Measurements from ENCODE around the gene ECM2. TPM values are rescaled to one million over a fixed set of nuclear protein-coding genes. Genes with fewer than 3 reads are reported as not detected.

Gene ECM2
- total RNA-seq, 1 experiment from 2014 or later: not detected

DNA sequence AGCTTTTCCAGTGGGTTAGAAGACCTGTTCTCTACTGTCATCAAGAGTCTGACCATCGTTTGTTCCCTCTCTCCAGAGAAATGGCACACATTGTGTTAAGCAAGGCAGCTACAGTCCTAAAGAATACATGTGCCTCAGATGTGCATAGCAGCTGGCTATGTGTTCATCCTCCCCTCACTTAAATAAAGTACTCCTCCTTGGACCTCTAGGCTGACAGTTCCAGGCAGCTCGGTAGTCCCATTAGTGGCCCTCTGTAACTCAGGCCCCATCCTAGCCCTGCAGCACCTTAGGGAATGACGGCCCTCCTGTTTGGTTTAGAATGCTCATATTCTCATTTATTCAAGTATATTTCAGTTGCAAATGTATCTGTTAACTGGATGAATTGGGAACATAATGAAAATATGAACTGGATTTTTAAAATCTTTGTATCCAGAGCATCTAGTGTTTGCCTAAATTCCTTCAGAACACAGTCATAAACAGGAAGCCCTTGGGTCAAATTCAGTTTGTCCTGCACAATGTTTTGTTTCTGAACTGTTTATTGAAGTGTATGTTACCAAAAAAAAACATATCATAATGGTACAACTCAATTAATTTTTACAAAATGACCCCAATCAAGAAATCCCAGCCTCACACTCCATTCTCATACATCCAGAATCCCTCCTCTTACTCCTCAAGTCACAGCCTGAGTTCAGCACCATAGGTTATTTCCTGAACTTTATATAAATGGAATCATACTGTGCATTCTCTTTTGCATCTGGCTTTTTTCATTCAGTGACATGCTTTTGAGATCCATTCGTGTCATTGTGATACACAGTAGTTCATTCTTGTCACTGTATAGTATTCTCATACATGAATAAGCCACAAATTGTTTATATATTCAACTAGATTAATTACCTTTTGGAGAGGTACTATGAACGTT is 51.9 kb downstream of the ECM2 start:
- BruUV-seq (replicated peaks): no TSS peak
- Histone ChIP-seq H3K4me1 (ENCODE audit: control insufficient read depth in 1 of 2, insufficient read depth in 2 of 2, low read length in 2 of 2) (peaks cover 0 to 14% of the 10 kb centered on the region in 2 experiments; a peak in 2 of 4 replicates), H3K9me3 (ENCODE audit: control insufficient read depth in 1 of 2, insufficient read depth in 1 of 2, low read depth in 1 of 2, low read length in 2 of 2) (no peaks in the 10 kb centered on the region), H4K20me1 (ENCODE audit: insufficient read depth) (no peaks in the 10 kb centered on the region), H2AFZ (ENCODE audit: low read depth, low read length, poor library complexity, severe bottlenecking) (no peak overlapping the region), H3K4me3 (replicated peaks in 1 of 2; ENCODE audit: low read depth in 1 of 2, low read length in 2 of 2) (no peak overlapping the region), H3K9me2 (ENCODE audit: insufficient read depth) (no peaks in the 10 kb centered on the region), H3K36me3 (ENCODE audit: control insufficient read depth in 1 of 2, insufficient read depth in 2 of 2, low read length in 2 of 2) (no peaks in the 10 kb centered on the region), H3K27ac (ENCODE audit: low read depth, low read length) (no peak overlapping the region), H3K79me2 (ENCODE audit: insufficient read depth, low read length) (no peaks in the 10 kb centered on the region), H3K9ac (ENCODE audit: low read length) (no peak overlapping the region), H3K27me3 (ENCODE audit: insufficient read depth, low read length) (no peaks in the 10 kb centered on the region), H3K4me2 (ENCODE audit: low read length) (no peak overlapping the region)
- no peak for TF ChIP-seq POLR2AphosphoS5 (IDR thresholded peaks at IDR 0.05; ENCODE audit: low read depth, low read length)
- TF ChIP-seq EGR1 (IDR thresholded peaks at IDR 0.05; ENCODE audit: low read depth): no peak
- TF ChIP-seq SIN3A (IDR thresholded peaks at IDR 0.05; ENCODE audit: low read depth): no peak
- TF ChIP-seq POLR2A (IDR thresholded peaks at IDR 0.05; ENCODE audit: borderline replicate concordance, extremely low read depth, insufficient read depth, insufficient read length): no peak
- TF ChIP-seq, protein P1, sequence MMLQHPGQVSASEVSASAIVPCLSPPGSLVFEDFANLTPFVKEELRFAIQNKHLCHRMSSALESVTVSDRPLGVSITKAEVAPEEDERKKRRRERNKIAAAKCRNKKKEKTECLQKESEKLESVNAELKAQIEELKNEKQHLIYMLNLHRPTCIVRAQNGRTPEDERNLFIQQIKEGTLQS (IDR thresholded peaks at IDR 0.05): no peak
- TF ChIP-seq, protein P2, sequence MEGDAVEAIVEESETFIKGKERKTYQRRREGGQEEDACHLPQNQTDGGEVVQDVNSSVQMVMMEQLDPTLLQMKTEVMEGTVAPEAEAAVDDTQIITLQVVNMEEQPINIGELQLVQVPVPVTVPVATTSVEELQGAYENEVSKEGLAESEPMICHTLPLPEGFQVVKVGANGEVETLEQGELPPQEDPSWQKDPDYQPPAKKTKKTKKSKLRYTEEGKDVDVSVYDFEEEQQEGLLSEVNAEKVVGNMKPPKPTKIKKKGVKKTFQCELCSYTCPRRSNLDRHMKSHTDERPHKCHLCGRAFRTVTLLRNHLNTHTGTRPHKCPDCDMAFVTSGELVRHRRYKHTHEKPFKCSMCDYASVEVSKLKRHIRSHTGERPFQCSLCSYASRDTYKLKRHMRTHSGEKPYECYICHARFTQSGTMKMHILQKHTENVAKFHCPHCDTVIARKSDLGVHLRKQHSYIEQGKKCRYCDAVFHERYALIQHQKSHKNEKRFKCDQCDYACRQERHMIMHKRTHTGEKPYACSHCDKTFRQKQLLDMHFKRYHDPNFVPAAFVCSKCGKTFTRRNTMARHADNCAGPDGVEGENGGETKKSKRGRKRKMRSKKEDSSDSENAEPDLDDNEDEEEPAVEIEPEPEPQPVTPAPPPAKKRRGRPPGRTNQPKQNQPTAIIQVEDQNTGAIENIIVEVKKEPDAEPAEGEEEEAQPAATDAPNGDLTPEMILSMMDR (IDR thresholded peaks at IDR 0.05 in 2 of 3, conservative IDR thresholded peaks at IDR 0.05 in 1 of 3; ENCODE audit: borderline replicate concordance in 1 of 3, insufficient read depth in 1 of 3, low read depth in 2 of 3, low read length in 2 of 3): no peak
- TF ChIP-seq YY1 (IDR thresholded peaks at IDR 0.05; ENCODE audit: extremely low read depth, insufficient replicate concordance, low read depth, low read length): no peak
- TF ChIP-seq, protein P3, sequence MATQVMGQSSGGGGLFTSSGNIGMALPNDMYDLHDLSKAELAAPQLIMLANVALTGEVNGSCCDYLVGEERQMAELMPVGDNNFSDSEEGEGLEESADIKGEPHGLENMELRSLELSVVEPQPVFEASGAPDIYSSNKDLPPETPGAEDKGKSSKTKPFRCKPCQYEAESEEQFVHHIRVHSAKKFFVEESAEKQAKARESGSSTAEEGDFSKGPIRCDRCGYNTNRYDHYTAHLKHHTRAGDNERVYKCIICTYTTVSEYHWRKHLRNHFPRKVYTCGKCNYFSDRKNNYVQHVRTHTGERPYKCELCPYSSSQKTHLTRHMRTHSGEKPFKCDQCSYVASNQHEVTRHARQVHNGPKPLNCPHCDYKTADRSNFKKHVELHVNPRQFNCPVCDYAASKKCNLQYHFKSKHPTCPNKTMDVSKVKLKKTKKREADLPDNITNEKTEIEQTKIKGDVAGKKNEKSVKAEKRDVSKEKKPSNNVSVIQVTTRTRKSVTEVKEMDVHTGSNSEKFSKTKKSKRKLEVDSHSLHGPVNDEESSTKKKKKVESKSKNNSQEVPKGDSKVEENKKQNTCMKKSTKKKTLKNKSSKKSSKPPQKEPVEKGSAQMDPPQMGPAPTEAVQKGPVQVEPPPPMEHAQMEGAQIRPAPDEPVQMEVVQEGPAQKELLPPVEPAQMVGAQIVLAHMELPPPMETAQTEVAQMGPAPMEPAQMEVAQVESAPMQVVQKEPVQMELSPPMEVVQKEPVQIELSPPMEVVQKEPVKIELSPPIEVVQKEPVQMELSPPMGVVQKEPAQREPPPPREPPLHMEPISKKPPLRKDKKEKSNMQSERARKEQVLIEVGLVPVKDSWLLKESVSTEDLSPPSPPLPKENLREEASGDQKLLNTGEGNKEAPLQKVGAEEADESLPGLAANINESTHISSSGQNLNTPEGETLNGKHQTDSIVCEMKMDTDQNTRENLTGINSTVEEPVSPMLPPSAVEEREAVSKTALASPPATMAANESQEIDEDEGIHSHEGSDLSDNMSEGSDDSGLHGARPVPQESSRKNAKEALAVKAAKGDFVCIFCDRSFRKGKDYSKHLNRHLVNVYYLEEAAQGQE (IDR thresholded peaks at IDR 0.05; ENCODE audit: low read depth): no peak
- intact Hi-C loops (cut with micrococcal nuclease): no loop called here
- RAD21 ChIA-PET (ENCODE audit: low non-redundant PET in 1 of 2, low total read pairs in 2 of 2, uncharacterized antibody in 2 of 2, unreplicated experiment in 2 of 2): no interaction called here
- DNase-seq (ENCODE audit: low read depth, low spot score) (no peak), ATAC-seq (no peak)
- CTCF ChIA-PET: no interaction called here
- POLR2A ChIA-PET: no interaction called here

All from HCT116 (cell line).